ENCODE results near the gene CAMK2D.

CAMK2D gene

GRCh38 chr4:113405874-113406722 lies 355.4 kb downstream of the CAMK2D start:
- TF ChIP-seq CTCF (conservative IDR thresholded peaks at IDR 0.05; ENCODE audit: low read depth, low read length): no peak
- H3K4me3 ChIP-seq (ENCODE audit: low read length): no peak overlapping the region
- no peak for DNase-seq (ENCODE audit: low read depth)

- DNase-seq (ENCODE audit: low read depth): no peak
- no peak for TF ChIP-seq CTCF (conservative IDR thresholded peaks at IDR 0.05; ENCODE audit: low read depth, low read length)
- no peak overlapping the region for H3K4me3 ChIP-seq (ENCODE audit: low read length)
Observed at GRCh38 chr4:113404841-113405240, 356.7 kb downstream of the CAMK2D start.

GRCh38 chr4:113404167-113404571 lies 357.4 kb downstream of the CAMK2D start:
- TF ChIP-seq CTCF (conservative IDR thresholded peaks at IDR 0.05; ENCODE audit: low read depth, low read length): no peak
- no peak for DNase-seq (ENCODE audit: low read depth)
- H3K4me3 ChIP-seq (ENCODE audit: low read length): no peak overlapping the region
